HCT116 (cell line): ENCODE results near the gene SLMAP. TPM values are rescaled to one million over a fixed set of nuclear protein-coding genes. Genes with fewer than 3 reads are reported as not detected.

Experiments
- ATAC-seq: fragments of 200-7000 bp; cut with Tn5 transposase; 2 replicates; pipeline ENCODE4 v1.9.1; 2020; ENCODE audit warnings: mild to moderate bottlenecking, moderate library complexity
- BruUV-seq: library from RNA; stranded (reverse); fragments of 400-500 nt; replicated peaks from 2 replicates; lab custom pipeline; 2021; lab: Mats Ljungman, UMichigan
- CTCF ChIA-PET: fragments of 300-600 bp; sonication (Branson Sonifier 250); formaldehyde crosslinking; loops from one replicate; lab custom pipeline; 2021; ENCODE audit warnings: antibody characterized with exemption; lab: Charles Lee
- POLR2A ChIA-PET: fragments of 300-600, 350-600 bp; sonication (Branson Sonifier 250); formaldehyde crosslinking; loops from one replicate; lab custom pipeline; 2021; ENCODE audit warnings: antibody characterized with exemption; lab: Charles Lee
- RAD21 ChIA-PET, 2 experiments: fragments of 300-600 bp; sonication (Branson Sonifier 250); formaldehyde crosslinking; loops; one replicate each; lab custom pipeline; 2023; ENCODE audit warnings: low total read pairs in 2 of 2; ENCODE audit not compliant: uncharacterized antibody in 2 of 2, unreplicated experiment in 2 of 2, low non-redundant PET in 1 of 2; lab: Charles Lee
- DNase-seq: peaks from one replicate; pipeline ENCODE4 v3.0.0-alpha.2; 2010; ENCODE audit warnings: low read depth, low spot score
- H2AFZ ChIP-seq: fragments of 200-600 bp; shearing (Covaris generic), sonication (generic); 2 replicates; pipeline ENCODE4 v1.6.1; 2017; ENCODE audit warnings: low read depth, mixed run types, mixed read lengths, antibody characterized with exemption, low read length; ENCODE audit not compliant: poor library complexity, severe bottlenecking
- H3K27ac ChIP-seq: 2 replicates; pipeline ENCODE4 v1.5.1; 2012; ENCODE audit warnings: low read depth, low read length
- H3K27me3 ChIP-seq: fragments of 200-600 bp; sonication (generic); 2 replicates; pipeline ENCODE4 v1.6.1; 2016; ENCODE audit warnings: mixed run types, low read length, mixed read lengths; ENCODE audit not compliant: insufficient read depth
- H3K36me3 ChIP-seq, 2 experiments: fragments of 200-500 bp in 1 of 2; fragments of 200-600 bp in 1 of 2; sonication (Bioruptor generic) in 1 of 2; sonication (generic) in 1 of 2; 2 replicates each; pipeline versions ENCODE4 v1.5.1 to v1.6.1; 2014 to 2016; ENCODE audit warnings: low read length in 2 of 2, inconsistent platforms in 1 of 2, mixed read lengths in 1 of 2, mixed run types in 1 of 2; ENCODE audit not compliant: insufficient read depth in 2 of 2, control insufficient read depth in 1 of 2
- H3K4me1 ChIP-seq, 2 experiments: fragments of 200-600 bp in 1 of 2; sonication (generic) in 1 of 2; 2 replicates each; pipeline versions ENCODE4 v1.5.1 to v1.6.1; 2012 to 2017; ENCODE audit warnings: low read length in 2 of 2, inconsistent platforms in 1 of 2, mild to moderate bottlenecking in 1 of 2, mixed read lengths in 1 of 2, mixed run types in 1 of 2, moderate library complexity in 1 of 2; ENCODE audit not compliant: insufficient read depth in 2 of 2, control insufficient read depth in 1 of 2
- H3K4me2 ChIP-seq: fragments of 200-600 bp; sonication (generic); 2 replicates; pipeline ENCODE4 v1.6.1; 2017; ENCODE audit warnings: mixed run types, low read length, mixed read lengths
- H3K4me3 ChIP-seq, 2 experiments: fragments of 200-600 bp in 1 of 2; sonication (generic) in 1 of 2; replicated peaks in 1 of 2; 2 replicates each; pipeline ENCODE4 v1.5.1; 2011 to 2016; ENCODE audit warnings: low read length in 2 of 2, control low read depth in 1 of 2, low read depth in 1 of 2, mild to moderate bottlenecking in 1 of 2, mixed read lengths in 1 of 2, mixed run types in 1 of 2
- H3K79me2 ChIP-seq: fragments of 200-600 bp; sonication (generic); 2 replicates; pipeline ENCODE4 v1.6.1; 2017; ENCODE audit warnings: mild to moderate bottlenecking, mixed run types, low read length, moderate library complexity, mixed read lengths; ENCODE audit not compliant: insufficient read depth
- H3K9ac ChIP-seq: fragments of 200-600 bp; sonication (generic); 2 replicates; pipeline ENCODE4 v1.6.1; 2016; ENCODE audit warnings: low read length, mixed read lengths
- H3K9me2 ChIP-seq: fragments of 200-600 bp; sonication (generic), shearing (Covaris generic); 2 replicates; pipeline ENCODE4 v1.6.1; 2017; ENCODE audit warnings: mixed run types, mild to moderate bottlenecking, moderate library complexity; ENCODE audit not compliant: insufficient read depth
- H3K9me3 ChIP-seq, 2 experiments: fragments of 200-500 bp in 1 of 2; fragments of 200-600 bp in 1 of 2; sonication (Bioruptor generic) in 1 of 2; sonication (generic) in 1 of 2; 2 replicates each; pipeline ENCODE4 v1.6.1; 2014 to 2017; ENCODE audit warnings: low read length in 2 of 2, mixed read lengths in 2 of 2, inconsistent platforms in 1 of 2, low read depth in 1 of 2, mild to moderate bottlenecking in 1 of 2, mixed run types in 1 of 2, moderate library complexity in 1 of 2; ENCODE audit not compliant: control insufficient read depth in 1 of 2, insufficient read depth in 1 of 2
- H4K20me1 ChIP-seq: fragments of 200-600 bp; sonication (generic), shearing (Covaris generic); 2 replicates; pipeline ENCODE4 v1.6.1; 2017; ENCODE audit warnings: mixed run types, mild to moderate bottlenecking, moderate library complexity; ENCODE audit not compliant: insufficient read depth
- CEBPB ChIP-seq: IDR thresholded peaks from 2 replicates; pipeline ENCODE4 v1.6.1; 2012; ENCODE audit warnings: low read depth
- ELF1 ChIP-seq: IDR thresholded peaks from 2 replicates; pipeline ENCODE4 v1.6.1; 2012; ENCODE audit warnings: low read depth, borderline replicate concordance
- EZH2phosphoT487 ChIP-seq: fragments of 200-600 bp; IDR thresholded peaks from 2 replicates; pipeline ENCODE4 v1.6.1; 2018; ENCODE audit warnings: antibody characterized with exemption, borderline replicate concordance
- POLR2AphosphoS5 ChIP-seq: IDR thresholded peaks from 2 replicates; pipeline ENCODE4 v1.6.1; 2011; ENCODE audit warnings: mild to moderate bottlenecking, low read depth, low read length, moderate library complexity
- RAD21 ChIP-seq: IDR thresholded peaks from 2 replicates; pipeline ENCODE4 v1.6.1; 2012; ENCODE audit warnings: low read depth, mild to moderate bottlenecking
- SIN3A ChIP-seq: IDR thresholded peaks from 2 replicates; pipeline ENCODE4 v1.6.1; 2012; ENCODE audit warnings: low read depth
- SP1 ChIP-seq: IDR thresholded peaks from 2 replicates; pipeline ENCODE4 v1.6.1; 2012; ENCODE audit warnings: low read depth
- SRF ChIP-seq: IDR thresholded peaks from 2 replicates; pipeline ENCODE4 v1.6.1; 2012; ENCODE audit warnings: low read depth
- TCF7L2 ChIP-seq: IDR thresholded peaks from 2 replicates; pipeline ENCODE4 v1.7.0; 2011; ENCODE audit warnings: borderline replicate concordance, inconsistent platforms; ENCODE audit not compliant: insufficient read depth, insufficient read length; ENCODE audit errors: extremely low read depth
- ZNF274 ChIP-seq: fragments of 200-500 bp; sonication (Bioruptor generic); IDR thresholded peaks from 2 replicates; pipeline ENCODE4 v1.6.1; 2014; ENCODE audit warnings: mild to moderate bottlenecking, low read depth, low read length, inconsistent platforms
- intact Hi-C: fragments of 100-400 bp; cut with micrococcal nuclease; formaldehyde crosslinking; loops from 2 replicates; pipeline ENCODE4 v1.10.0; 2022
- total RNA-seq: library from RNA; stranded (reverse); gene quantifications from one replicate; pipeline ENCODE4 v1.2.1, GENCODE V29; 2021; ENCODE audit not compliant: unreplicated experiment
- TF ChIP-seq, protein P1 (sequence below), 3 experiments: fragments of 200-600 bp in 1 of 3; sonication (generic) in 1 of 3; IDR thresholded peaks in 2 of 3; conservative IDR thresholded peaks in 1 of 3; 2 replicates each; pipeline ENCODE4 v1.5.1; 2012 to 2017; ENCODE audit warnings: low read depth in 2 of 3, low read length in 2 of 3, antibody characterized with exemption in 1 of 3, borderline replicate concordance in 1 of 3, control low read depth in 1 of 3, mild to moderate bottlenecking in 1 of 3, mixed read lengths in 1 of 3, mixed run types in 1 of 3, moderate library complexity in 1 of 3; ENCODE audit not compliant: insufficient read depth in 1 of 3
- TF ChIP-seq, protein P2 (sequence below): IDR thresholded peaks from 2 replicates; pipeline ENCODE4 v1.6.1; 2012

Gene SLMAP
- total RNA-seq, 1 experiment from 2014 or later: 81.0 TPM

DNA sequence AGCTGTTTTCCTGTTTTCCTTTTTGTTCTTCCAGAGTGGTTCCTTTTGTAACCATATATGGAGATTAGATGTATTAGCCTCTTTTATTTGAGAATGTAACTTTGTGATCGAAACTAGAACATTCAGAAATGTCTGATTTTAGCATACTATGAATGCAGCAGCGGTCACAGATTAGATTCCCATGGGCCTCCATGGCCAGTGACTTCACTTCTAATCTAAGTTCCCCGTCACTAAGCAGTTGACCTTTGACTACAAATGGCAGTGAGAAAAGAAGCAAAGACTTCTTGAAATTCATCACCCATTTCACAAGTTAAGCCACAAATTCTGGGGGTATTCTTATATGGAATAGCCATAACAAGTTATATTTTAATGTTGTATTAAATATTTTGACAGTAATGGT, 137.6 kb downstream of the SLMAP start:
- ChIA-PET RAD21 (no interaction called here), CTCF (no interaction called here), POLR2A (no interaction called here)
- DNase-seq (no peak), ATAC-seq (no peak)
- TF ChIP-seq SIN3A (no peak), ZNF274 (no peak), EZH2phosphoT487 (no peak)
- TF ChIP-seq, protein P1, sequence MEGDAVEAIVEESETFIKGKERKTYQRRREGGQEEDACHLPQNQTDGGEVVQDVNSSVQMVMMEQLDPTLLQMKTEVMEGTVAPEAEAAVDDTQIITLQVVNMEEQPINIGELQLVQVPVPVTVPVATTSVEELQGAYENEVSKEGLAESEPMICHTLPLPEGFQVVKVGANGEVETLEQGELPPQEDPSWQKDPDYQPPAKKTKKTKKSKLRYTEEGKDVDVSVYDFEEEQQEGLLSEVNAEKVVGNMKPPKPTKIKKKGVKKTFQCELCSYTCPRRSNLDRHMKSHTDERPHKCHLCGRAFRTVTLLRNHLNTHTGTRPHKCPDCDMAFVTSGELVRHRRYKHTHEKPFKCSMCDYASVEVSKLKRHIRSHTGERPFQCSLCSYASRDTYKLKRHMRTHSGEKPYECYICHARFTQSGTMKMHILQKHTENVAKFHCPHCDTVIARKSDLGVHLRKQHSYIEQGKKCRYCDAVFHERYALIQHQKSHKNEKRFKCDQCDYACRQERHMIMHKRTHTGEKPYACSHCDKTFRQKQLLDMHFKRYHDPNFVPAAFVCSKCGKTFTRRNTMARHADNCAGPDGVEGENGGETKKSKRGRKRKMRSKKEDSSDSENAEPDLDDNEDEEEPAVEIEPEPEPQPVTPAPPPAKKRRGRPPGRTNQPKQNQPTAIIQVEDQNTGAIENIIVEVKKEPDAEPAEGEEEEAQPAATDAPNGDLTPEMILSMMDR (IDR thresholded peaks at IDR 0.05 in 2 of 3, conservative IDR thresholded peaks at IDR 0.05 in 1 of 3; ENCODE audit: borderline replicate concordance in 1 of 3, insufficient read depth in 1 of 3, low read depth in 2 of 3, low read length in 2 of 3): no peak
- no peaks in the 10 kb centered on the region for H3K27me3 ChIP-seq
- H3K36me3 ChIP-seq: peaks cover 0 to 5% of the 10 kb centered on the region in 2 experiments; a peak in 2 of 4 replicates
- intact Hi-C loops: no loop called here
- no peaks in the 10 kb centered on the region for H3K9me2 ChIP-seq
- H3K4me1 ChIP-seq: no peaks in the 10 kb centered on the region
- H4K20me1 ChIP-seq: no peaks in the 10 kb centered on the region
- no peaks in the 10 kb centered on the region for H3K9me3 ChIP-seq
- no peaks in the 10 kb centered on the region for H3K79me2 ChIP-seq
- H2AFZ ChIP-seq: no peak overlapping the region
- H3K27ac ChIP-seq: no peak overlapping the region
- no peak overlapping the region for H3K4me3 ChIP-seq
- H3K4me2 ChIP-seq: no peak overlapping the region
- BruUV-seq: no TSS peak
- H3K9ac ChIP-seq: no peak overlapping the region

GRCh38 chr3:57896031-57896430, 139.9 kb downstream of the SLMAP start:
- Histone ChIP-seq H3K27ac (no peak overlapping the region), H3K4me1 (no peaks in the 10 kb centered on the region), H3K27me3 (no peaks in the 10 kb centered on the region), H2AFZ (no peak overlapping the region), H3K9ac (no peak overlapping the region), H3K9me3 (no peaks in the 10 kb centered on the region), H3K36me3 (peaks cover 0 to 5% of the 10 kb centered on the region in 2 experiments; a peak in 1 of 4 replicates), H3K79me2 (no peaks in the 10 kb centered on the region), H3K9me2 (no peaks in the 10 kb centered on the region), H3K4me3 (no peak overlapping the region), H3K4me2 (no peak overlapping the region), H4K20me1 (no peaks in the 10 kb centered on the region)
- ChIA-PET CTCF (no interaction called here), POLR2A (no interaction called here), RAD21 (no interaction called here)
- ATAC-seq (no peak), DNase-seq (no peak)
- no TSS peak for BruUV-seq
- intact Hi-C loops: no loop called here
- TF ChIP-seq RAD21: no peak
- no peak for TF ChIP-seq ELF1
- no peak for TF ChIP-seq EZH2phosphoT487
- TF ChIP-seq, protein P2, sequence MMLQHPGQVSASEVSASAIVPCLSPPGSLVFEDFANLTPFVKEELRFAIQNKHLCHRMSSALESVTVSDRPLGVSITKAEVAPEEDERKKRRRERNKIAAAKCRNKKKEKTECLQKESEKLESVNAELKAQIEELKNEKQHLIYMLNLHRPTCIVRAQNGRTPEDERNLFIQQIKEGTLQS: no peak
- no peak for TF ChIP-seq SIN3A
- no peak for TF ChIP-seq SP1
- TF ChIP-seq SRF: no peak
- no peak for TF ChIP-seq POLR2AphosphoS5
- no peak for TF ChIP-seq TCF7L2
- TF ChIP-seq CEBPB: no peak
